Stimulated activated CD4-positive, alpha-beta T cell treated with anti-CD3 and anti-CD28 coated beads, Interleukin-1b, Interleukin-23, amount 100 ng/mL, for 48 hours (primary cell): ENCODE measurements around the gene TIMD4.
A peak's percentile ranks its signal among the peaks of the same experiment; 100 is the strongest.
"Not testable (repeated sequence)": the region's sequence is repeated elsewhere in the genome, so short reads cannot be mapped to it uniquely, and the experiment has no call there.

Experiments
- DNase-seq: peaks from one replicate; pipeline ENCODE4 v3.0.0-alpha.2; 2020

Gene TIMD4

GRCh38 chr5:156963125-156963524 lies at the start of gene TIMD4:
TSS of gene TIMD4 (minus strand) at chr5:156963226. CDS start at chr5:156963198, 28 bp downstream.
- no peak for DNase-seq

GRCh38 chr5:157006262-157006661 lies 43.2 kb upstream of the TIMD4 start:
- DNase-seq, result no peak

DNA sequence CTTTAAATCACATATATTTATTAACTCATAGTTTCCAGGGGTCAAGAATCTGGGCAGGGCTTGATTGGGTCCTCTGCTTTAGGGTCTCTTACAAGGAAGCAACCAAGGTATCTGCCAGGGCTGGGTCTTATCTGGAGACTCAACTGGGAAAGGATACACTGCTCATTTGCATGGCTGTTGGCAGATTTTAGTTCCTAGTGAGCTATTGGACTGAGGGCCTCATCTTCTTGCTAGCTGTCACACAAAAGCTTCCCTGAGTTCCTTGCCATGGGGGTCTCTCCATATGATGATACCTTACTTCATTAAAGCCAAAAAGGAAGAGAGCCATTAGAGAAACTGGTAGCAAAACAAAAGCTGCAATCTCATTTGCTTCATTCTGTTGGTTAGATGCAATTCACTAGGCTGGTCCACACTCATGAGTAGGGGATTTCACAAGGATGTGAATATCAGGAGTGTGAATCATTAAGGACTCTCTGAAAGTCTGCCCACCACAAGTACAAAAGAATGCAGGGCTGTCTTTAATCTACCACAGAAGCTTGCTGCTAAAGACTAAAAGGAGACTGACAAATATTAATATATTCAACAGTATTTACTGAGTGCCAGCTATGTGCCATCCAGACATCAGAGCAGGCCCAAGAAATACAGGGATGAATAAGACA lies 42.0 kb upstream of the TIMD4 start:
- DNase-seq, result no peak

GRCh38 chr5:156991714-156992113 lies 28.7 kb upstream of the TIMD4 start:
- DNase-seq, result no peak

GRCh38 chr5:156984064-156984463 lies 21.0 kb upstream of the TIMD4 start:
- no peak for DNase-seq

DNA sequence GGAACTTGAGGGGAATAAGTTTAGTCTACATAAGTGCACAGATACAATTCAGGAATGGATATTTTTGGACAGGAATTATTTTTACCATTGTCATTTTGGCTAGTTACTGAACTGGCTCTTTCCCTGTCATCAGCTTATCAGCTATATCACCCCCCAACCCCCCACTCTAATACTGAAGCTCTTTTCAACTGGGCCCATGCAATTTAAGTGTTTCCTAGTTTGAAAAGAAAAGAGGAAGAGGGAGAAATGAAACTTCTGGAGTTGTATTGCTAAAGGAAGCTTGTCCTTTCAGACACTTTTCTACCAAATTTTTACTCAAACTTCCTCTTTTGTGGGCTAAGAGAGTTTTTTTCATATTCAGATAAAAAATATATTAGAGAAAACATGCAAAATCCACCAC lies 18.5 kb upstream of the TIMD4 start:
- no peak for DNase-seq

DNA sequence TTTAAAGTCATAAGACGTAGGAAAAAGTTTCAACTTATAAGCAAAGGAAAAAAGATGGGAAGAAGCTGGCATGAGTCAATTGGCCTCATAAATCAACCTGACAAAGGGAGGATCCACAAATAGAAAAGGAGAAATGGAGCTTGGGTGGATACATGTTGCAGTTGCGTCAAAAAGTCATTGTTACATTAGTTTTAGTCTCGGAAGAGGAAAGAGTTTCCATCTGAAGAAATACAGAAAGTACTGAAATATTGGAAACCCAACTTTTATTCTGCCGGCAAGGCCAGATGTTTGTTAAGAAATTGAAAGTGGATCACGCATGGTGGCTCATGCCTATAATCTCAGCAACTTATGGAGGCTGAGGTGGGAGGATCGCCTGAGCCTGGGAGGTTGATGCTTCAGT lies 11.3 kb upstream of the TIMD4 start:
- no peak for DNase-seq

DNA sequence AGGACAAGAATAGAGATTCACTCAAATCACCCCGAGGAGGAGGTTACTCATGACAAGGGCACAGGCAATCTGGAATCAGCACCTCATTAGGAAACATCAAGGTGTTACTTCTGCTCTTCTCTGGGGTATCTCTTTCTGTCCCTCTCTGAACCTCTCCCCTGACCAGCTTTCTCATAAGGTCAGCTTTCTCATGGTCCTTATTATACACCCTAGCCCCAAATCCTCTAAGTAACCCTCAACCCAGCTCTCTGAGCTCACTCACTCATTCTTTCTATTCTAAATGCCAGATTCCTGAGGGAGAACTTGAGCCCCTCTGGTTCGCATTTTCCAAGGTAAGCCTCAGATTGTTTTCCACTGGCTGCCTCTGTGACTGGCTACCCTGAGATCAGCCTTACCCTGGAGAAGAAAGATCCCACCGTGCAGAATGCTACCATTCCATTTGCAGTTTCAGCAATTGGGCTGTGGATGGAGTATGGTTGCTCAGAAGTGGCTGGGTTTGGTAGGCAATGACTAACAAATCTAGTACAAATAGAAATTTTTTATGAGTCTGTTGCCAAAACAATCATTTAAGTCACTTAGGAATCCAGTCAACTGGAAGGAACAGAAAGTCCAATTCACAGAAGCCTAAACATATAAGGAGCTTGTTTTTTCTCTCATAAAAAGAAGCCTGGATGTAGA lies 9.0 kb upstream of the TIMD4 start:
- no peak for DNase-seq

DNA sequence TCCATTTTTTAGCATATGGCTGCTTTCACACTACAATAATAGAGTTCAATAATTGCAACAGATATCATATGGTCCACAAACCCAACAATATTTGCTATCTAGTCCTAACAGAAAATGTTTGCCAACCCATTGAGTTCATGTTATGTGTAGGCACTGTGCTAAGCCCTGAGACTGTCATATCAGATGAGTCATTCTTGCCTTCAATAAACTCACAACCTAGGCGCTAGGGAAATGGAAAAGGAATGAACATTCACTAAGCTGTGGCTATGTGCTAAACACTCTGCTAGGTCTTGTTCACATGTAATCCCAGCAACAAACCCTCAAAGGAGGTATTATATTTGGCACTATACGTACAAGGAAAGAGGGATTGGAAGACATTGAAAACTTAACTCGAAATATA lies 8.4 kb upstream of the TIMD4 start:
- DNase-seq, result no peak

GRCh38 chr5:156967386-156967785 lies 4.4 kb upstream of the TIMD4 start:
- not testable (repeated sequence) for DNase-seq

DNA sequence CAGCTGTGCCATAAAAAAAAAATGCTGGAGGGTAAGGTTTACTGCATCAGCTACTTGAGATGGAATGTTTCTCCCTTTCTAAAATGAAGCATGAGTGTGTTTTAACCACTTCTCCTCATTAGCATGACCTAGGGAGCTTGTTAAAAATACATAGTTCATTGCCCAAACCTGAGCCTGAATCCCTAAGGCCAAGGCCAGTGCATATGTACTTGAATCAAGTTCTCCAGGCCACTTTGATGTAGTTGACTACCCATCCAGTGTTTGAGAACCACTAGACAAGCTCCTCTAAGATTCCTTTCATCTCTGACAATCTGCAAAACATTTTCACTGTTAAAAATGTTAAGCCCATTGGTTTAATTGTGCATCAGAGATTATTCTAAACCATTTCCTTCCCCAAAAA lies 6.7 kb downstream of the TIMD4 start:
- no peak for DNase-seq

- DNase-seq, result no peak
These were observed 11.7 kb downstream of the TIMD4 start for GRCh38 chr5:156951359-156951758.

- no peak for DNase-seq
These were observed 12.3 kb downstream of the TIMD4 start for GRCh38 chr5:156950716-156951115.

GRCh38 chr5:156949424-156949823 lies 13.6 kb downstream of the TIMD4 start:
- no peak for DNase-seq

DNA sequence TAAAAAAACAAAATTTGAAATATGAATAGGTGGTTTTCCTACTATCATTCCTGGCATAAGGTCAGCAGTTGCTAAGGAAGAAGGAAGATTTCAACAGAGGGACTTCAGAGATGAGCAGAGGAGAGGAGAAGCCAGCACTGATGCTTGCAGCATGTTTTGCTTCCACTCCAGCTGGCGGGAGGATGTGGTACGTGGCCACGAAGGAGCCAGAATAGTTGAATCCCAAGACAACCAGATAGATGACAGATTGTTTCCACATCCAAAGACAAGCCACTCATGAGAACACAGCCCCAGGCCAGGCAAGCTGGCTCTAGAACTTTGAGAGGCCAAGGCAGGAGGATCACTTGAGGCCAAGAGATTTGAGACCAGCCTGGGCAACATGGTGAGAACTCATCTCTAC lies 15.1 kb downstream of the TIMD4 start:
- peak; percentile 16 for DNase-seq

GRCh38 chr5:156942064-156942463 lies 21.0 kb downstream of the TIMD4 start:
- DNase-seq, result no peak

DNA sequence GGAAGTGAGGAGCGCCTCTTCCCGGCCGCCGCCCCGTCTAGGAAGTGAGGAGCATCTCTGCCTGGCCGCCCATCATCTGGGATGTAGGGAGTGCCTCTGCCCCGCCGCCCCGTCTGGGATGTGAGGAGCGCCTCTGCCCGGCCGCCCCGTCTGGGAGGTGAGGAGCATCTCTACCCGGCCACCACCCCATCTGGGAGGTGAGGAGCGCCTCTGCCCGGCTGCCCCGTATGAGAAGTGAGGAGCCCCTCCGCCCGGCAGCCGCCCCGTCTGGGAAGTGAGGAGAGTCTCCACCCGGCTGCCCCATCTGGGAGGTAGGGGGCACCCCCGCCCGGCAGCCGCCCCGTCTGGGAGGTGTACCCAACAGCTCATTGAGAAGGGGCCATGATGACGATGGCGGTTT lies 22.6 kb downstream of the TIMD4 start:
- DNase-seq, result not testable (repeated sequence)

- DNase-seq, result no peak
These were observed 26.1 kb downstream of the TIMD4 start for GRCh38 chr5:156936972-156937371.

DNA sequence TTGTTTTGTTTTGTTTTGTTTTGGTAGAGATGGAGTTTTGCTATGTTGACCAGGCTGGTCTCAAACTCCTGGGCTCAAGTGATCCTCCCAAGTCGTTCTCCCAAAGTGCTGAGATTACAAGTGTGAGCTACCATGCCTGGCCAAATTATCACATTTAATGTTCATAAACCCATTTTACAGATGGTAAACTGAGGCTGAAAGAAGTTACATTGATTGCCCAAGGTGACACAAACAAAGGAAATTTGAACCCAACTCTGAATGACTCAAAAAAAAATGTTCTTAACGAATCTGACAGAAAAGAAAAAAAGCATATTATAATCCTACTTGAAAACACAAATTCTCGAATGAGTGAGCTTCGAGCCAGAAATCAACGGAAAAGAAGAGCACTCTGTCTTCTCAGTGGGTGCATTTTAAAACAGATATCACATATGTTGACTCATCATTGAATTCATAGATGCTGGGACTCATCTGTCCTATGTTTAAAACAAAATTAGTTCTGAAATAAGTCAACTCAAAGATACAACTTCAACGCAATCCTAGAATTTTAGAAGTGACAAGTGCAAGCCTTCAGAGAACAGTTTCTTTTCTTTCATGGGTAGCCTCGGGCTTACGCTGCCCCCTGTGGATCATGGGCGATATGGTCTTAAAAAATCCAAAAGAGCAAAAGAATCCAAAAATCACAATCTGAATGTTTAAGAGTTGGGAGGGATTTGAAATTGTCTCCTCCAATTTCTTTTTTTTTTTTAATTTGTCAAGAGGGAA lies 28.4 kb downstream of the TIMD4 start:
- DNase-seq, result peak; percentile 74

- DNase-seq, result no peak
These were observed 33.6 kb downstream of the TIMD4 start for GRCh38 chr5:156929366-156929948.

GRCh38 chr5:156927545-156927944 lies 35.5 kb downstream of the TIMD4 start:
- no peak for DNase-seq

DNA sequence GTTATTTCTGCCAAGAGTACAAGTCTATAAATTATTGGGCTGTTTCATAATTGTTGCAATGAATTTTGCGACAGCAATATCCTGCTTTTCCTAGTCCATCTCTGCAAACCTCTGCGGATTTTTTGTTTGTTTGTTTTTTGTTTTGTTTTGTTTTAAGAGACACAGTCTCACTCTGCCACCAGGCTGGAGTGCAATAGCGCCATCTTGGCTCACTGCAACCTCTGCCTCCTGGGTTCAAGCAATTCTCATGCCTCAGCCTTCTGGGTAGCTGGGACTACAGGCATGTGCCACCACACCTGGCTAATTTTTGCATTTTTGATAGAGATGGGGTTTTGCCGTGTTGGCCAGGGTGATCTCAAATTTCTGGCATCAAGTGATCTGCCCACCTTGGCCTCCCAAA lies 37.3 kb downstream of the TIMD4 start:
- not testable (repeated sequence) for DNase-seq

- DNase-seq, result no peak
These were observed 40.7 kb downstream of the TIMD4 start for GRCh38 chr5:156922207-156922792.
